ENCODE data around the gene DHX30. TPM values are rescaled to one million over a fixed set of nuclear protein-coding genes. Genes with fewer than 3 reads are reported as not detected.
"Not testable (repeated sequence)": the region's sequence is repeated elsewhere in the genome, so short reads cannot be mapped to it uniquely, and the experiment has no call there.

Gene DHX30
- total RNA-seq (2014; rRNA removed; shearing (Covaris generic)) = 74.0 and 78.6 TPM in 2 replicates

- H3K27me3 ChIP-seq = no peaks in the 10 kb centered on the region
- H3K36me3 ChIP-seq = peaks cover 5% of the 10 kb centered on the region; the same call in 1 of the 2 replicates
- H3K9me3 ChIP-seq (replicated peaks) = no peaks in the 10 kb centered on the region
- peak within 1 kb of the TSS; percentile 97 for H3K4me3 ChIP-seq
- DNase-seq = peak; percentile 85 to 86
- peak within 1 kb of the TSS; percentile 100 for H3K27ac ChIP-seq
- peaks cover 12% of the 10 kb centered on the region for H3K4me1 ChIP-seq
Measured at GRCh38 chr3:47802734-47803479, at the start of gene DHX30. TSS of gene DHX30 (plus strand) at chr3:47803138. CDS start at chr3:47810684, 7,546 bp downstream.

GRCh38 chr3:47758261-47759025 is 44.5 kb upstream of the DHX30 start:
- H3K9me3 ChIP-seq (replicated peaks) = no peaks in the 10 kb centered on the region
- peaks cover 36% of the 10 kb centered on the region for H3K36me3 ChIP-seq
- no peak for DNase-seq
- no peaks in the 10 kb centered on the region for H3K27me3 ChIP-seq
- H3K4me1 ChIP-seq = no peaks in the 10 kb centered on the region
- H3K4me3 ChIP-seq = no peak overlapping the region
- no peak overlapping the region for H3K27ac ChIP-seq

GRCh38 chr3:47760207-47760606 is 42.7 kb upstream of the DHX30 start:
- not testable (repeated sequence) for H3K4me3 ChIP-seq; H3K4me1 ChIP-seq; DNase-seq; H3K27me3 ChIP-seq; H3K27ac ChIP-seq; H3K9me3 ChIP-seq (replicated peaks)
- peaks cover 29% of the 10 kb centered on the region for H3K36me3 ChIP-seq

- no peak for DNase-seq
- H3K27me3 ChIP-seq = no peaks in the 10 kb centered on the region
Measured at GRCh38 chr3:47761046-47761445, 41.9 kb upstream of the DHX30 start.

GRCh38 chr3:47762233-47762632 is 40.7 kb upstream of the DHX30 start:
- Histone ChIP-seq H3K27ac (no peak overlapping the region), H3K4me1 (no peaks in the 10 kb centered on the region), H3K4me3 (no peak overlapping the region), H3K9me3 (replicated peaks) (no peaks in the 10 kb centered on the region), H3K27me3 (no peaks in the 10 kb centered on the region), H3K36me3 (peaks cover 29% of the 10 kb centered on the region)
- no peak for DNase-seq

More at GRCh38 chr3:47761046-47761445, 41.9 kb upstream of the DHX30 start:
- no peaks in the 10 kb centered on the region for H3K4me1 ChIP-seq
- no peaks in the 10 kb centered on the region for H3K9me3 ChIP-seq (replicated peaks)
- no peak overlapping the region for H3K4me3 ChIP-seq
- peaks cover 30% of the 10 kb centered on the region for H3K36me3 ChIP-seq
- no peak overlapping the region for H3K27ac ChIP-seq

GRCh38 chr3:47766186-47766585 is 36.8 kb upstream of the DHX30 start:
- no peak for DNase-seq
- Histone ChIP-seq H3K9me3 (replicated peaks) (no peaks in the 10 kb centered on the region), H3K27me3 (no peaks in the 10 kb centered on the region), H3K4me3 (no peak overlapping the region), H3K4me1 (no peaks in the 10 kb centered on the region), H3K27ac (no peak overlapping the region), H3K36me3 (peaks cover 35% of the 10 kb centered on the region)

GRCh38 chr3:47772047-47772446 is 30.9 kb upstream of the DHX30 start:
- H3K27ac ChIP-seq = no peak overlapping the region
- no peak for DNase-seq
- H3K9me3 ChIP-seq (replicated peaks) = no peaks in the 10 kb centered on the region
- H3K27me3 ChIP-seq = no peaks in the 10 kb centered on the region
- no peaks in the 10 kb centered on the region for H3K4me1 ChIP-seq
- no peak overlapping the region for H3K4me3 ChIP-seq
- peaks cover 37% of the 10 kb centered on the region for H3K36me3 ChIP-seq

GRCh38 chr3:47772788-47773187 is 30.1 kb upstream of the DHX30 start:
- H3K4me3 ChIP-seq = no peak overlapping the region
- H3K9me3 ChIP-seq (replicated peaks) = no peaks in the 10 kb centered on the region
- H3K27ac ChIP-seq = no peak overlapping the region
- H3K27me3 ChIP-seq = no peaks in the 10 kb centered on the region
- DNase-seq = no peak
- no peaks in the 10 kb centered on the region for H3K4me1 ChIP-seq
- H3K36me3 ChIP-seq = peaks cover 37% of the 10 kb centered on the region

GRCh38 chr3:47778746-47779145 is 24.2 kb upstream of the DHX30 start:
- H3K9me3 ChIP-seq (replicated peaks) = no peaks in the 10 kb centered on the region
- H3K27ac ChIP-seq = no peak overlapping the region
- H3K27me3 ChIP-seq = no peaks in the 10 kb centered on the region
- H3K36me3 ChIP-seq = peaks cover 9% of the 10 kb centered on the region; the same call in 1 of the 2 replicates
- no peaks in the 10 kb centered on the region for H3K4me1 ChIP-seq
- H3K4me3 ChIP-seq = no peak overlapping the region
- no peak for DNase-seq

GRCh38 chr3:47780741-47781684 is 21.9 kb upstream of the DHX30 start:
- Histone ChIP-seq H3K9me3 (replicated peaks) (no peaks in the 10 kb centered on the region), H3K4me3 (peak overlapping the region; percentile 99), H3K4me1 (no peaks in the 10 kb centered on the region), H3K27me3 (no peaks in the 10 kb centered on the region), H3K27ac (peak overlapping the region; percentile 96), H3K36me3 (peaks cover 9% of the 10 kb centered on the region; the same call in 1 of the 2 replicates)
- DNase-seq = peak; percentile 61 to 63

- H3K27ac ChIP-seq = peak within 1 kb of the TSS; percentile 96
- no peaks in the 10 kb centered on the region for H3K4me1 ChIP-seq
- no peaks in the 10 kb centered on the region for H3K9me3 ChIP-seq (replicated peaks)
- H3K36me3 ChIP-seq = peaks cover 5% of the 10 kb centered on the region; the same call in 1 of the 2 replicates
- no peaks in the 10 kb centered on the region for H3K27me3 ChIP-seq
- DNase-seq = peak; percentile 97
- H3K4me3 ChIP-seq = peak within 1 kb of the TSS; percentile 99
Measured at GRCh38 chr3:47781685-47782445, 21.1 kb upstream of the DHX30 start, which contains the start of gene SMARCC1. TSS of gene SMARCC1 (minus strand) at chr3:47781893. CDS start at chr3:47781797, 96 bp downstream.

GRCh38 chr3:47782446-47783308 is 20.3 kb upstream of the DHX30 start:
- H3K27me3 ChIP-seq = no peaks in the 10 kb centered on the region

GRCh38 chr3:47783673-47784072 is 19.3 kb upstream of the DHX30 start:
- Histone ChIP-seq H3K4me3 (no peak overlapping the region), H3K36me3 (peaks cover 5% of the 10 kb centered on the region; the same call in 1 of the 2 replicates), H3K4me1 (no peaks in the 10 kb centered on the region), H3K27me3 (no peaks in the 10 kb centered on the region), H3K9me3 (replicated peaks) (no peaks in the 10 kb centered on the region), H3K27ac (no peak overlapping the region)
- DNase-seq = no peak

More at GRCh38 chr3:47782446-47783308, 20.3 kb upstream of the DHX30 start:
- H3K9me3 ChIP-seq (replicated peaks) = no peaks in the 10 kb centered on the region
- DNase-seq = no peak
- H3K36me3 ChIP-seq = peaks cover 5% of the 10 kb centered on the region; the same call in 1 of the 2 replicates
- no peaks in the 10 kb centered on the region for H3K4me1 ChIP-seq
- H3K27ac ChIP-seq = peak overlapping the region; percentile 96
- peak overlapping the region; percentile 99 for H3K4me3 ChIP-seq

Measured in SJCRH30 (cell line).